NT2/D1 (cell line): ENCODE data around the gene BCAS3.

Source experiments
- SUZ12 ChIP-seq: IDR thresholded peaks from 2 replicates; pipeline ENCODE4 v1.6.1; 2011; ENCODE audit not compliant: insufficient read length, insufficient read depth; ENCODE audit errors: extremely low read depth
- YY1 ChIP-seq: IDR thresholded peaks from 2 replicates; pipeline ENCODE4 v1.6.1; 2011; ENCODE audit not compliant: insufficient read length, insufficient read depth
- ZNF274 ChIP-seq: IDR thresholded peaks from 2 replicates; pipeline ENCODE4 v1.6.1; 2011; ENCODE audit warnings: mild to moderate bottlenecking, low read depth, low read length

DNA sequence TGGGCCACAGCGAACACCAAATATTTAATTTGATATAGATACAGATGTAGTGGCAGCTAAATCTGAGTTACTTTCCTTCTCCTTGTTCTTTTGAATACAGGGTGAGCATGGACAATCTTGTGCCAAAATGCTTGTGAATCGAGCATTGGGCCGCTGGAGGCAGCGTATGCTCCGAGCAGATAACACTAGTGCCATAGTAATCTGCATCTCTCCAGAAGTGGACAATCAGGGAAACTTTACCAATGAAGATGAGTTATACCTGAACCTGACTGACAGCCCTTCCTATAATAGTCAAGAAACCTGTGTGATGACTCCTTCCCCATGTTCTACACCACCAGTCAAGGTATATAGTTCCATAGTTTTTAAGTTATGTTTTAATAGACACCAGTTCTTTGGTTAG, 21.2 kb upstream of the BCAS3 start:
- TF ChIP-seq ZNF274 (no peak), SUZ12 (no peak), YY1 (no peak)
